ENCODE results near the gene GABRP.

Gene GABRP

GRCh38 chr5:170844651-170845050, 61.1 kb downstream of the GABRP start:
- H3K4me3 ChIP-seq (ENCODE audit: low read length), result no peak overlapping the region
- H3K27me3 ChIP-seq (replicated peaks; ENCODE audit: control insufficient read depth, insufficient read depth, low read length), result no peaks in the 10 kb centered on the region
- DNase-seq (ENCODE audit: low read depth), result no peak
- no peaks in the 10 kb centered on the region for H3K9me3 ChIP-seq (ENCODE audit: control insufficient read depth, low read length)
- H3K4me1 ChIP-seq (ENCODE audit: control insufficient read depth, insufficient read depth, low read length), result no peaks in the 10 kb centered on the region
- H3K36me3 ChIP-seq (ENCODE audit: control insufficient read depth, insufficient read depth, low read length, severe bottlenecking), result no peaks in the 10 kb centered on the region
- H3K9ac ChIP-seq (ENCODE audit: low read length), result no peak overlapping the region

DNA sequence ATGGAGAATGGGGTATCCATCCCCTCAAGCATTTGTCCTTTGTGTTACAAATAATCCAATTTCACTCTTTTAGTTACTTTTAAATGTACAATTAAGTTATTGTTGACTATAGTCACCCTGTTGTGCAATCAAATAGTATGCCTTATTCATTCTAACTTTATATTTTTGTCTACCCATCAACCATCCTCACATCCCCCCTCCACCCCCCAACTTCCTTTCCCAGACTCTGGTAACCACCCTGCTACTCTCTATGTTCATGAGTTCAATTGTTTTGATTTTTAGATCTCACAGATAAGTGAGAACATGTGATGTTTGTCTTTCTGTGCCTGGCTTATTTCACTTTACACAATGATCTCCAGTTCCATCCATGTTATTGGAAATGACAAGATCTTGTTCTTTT, 62.9 kb downstream of the GABRP start:
- peak; percentile 34 for DNase-seq (ENCODE audit: low read depth)
- Histone ChIP-seq H3K4me1 (ENCODE audit: control insufficient read depth, insufficient read depth, low read length) (no peaks in the 10 kb centered on the region), H3K9ac (ENCODE audit: low read length) (no peak overlapping the region), H3K27me3 (replicated peaks; ENCODE audit: control insufficient read depth, insufficient read depth, low read length) (no peaks in the 10 kb centered on the region), H3K4me3 (ENCODE audit: low read length) (no peak overlapping the region), H3K36me3 (ENCODE audit: control insufficient read depth, insufficient read depth, low read length, severe bottlenecking) (no peaks in the 10 kb centered on the region), H3K9me3 (ENCODE audit: control insufficient read depth, low read length) (no peaks in the 10 kb centered on the region)

DNA sequence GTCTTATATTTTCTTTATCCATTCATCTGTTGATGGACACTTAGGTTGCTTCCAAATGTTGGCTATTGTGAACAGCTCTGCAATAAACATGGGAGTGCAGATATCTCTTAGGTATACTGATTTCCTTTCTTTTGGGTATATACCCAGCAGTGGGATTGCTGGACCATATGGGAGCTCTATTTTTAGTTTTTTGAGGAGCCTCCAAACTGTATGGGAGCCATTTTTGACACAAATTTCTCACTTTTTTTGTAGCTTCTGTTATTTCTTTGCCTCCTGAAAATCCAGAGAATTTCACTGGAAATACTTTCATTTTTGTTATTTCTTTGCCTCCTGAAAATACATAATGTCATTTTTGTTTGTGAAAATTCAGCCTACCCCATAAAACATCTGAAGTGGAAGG, 63.3 kb downstream of the GABRP start:
- DNase-seq (ENCODE audit: low read depth), result no peak
- Histone ChIP-seq H3K27me3 (replicated peaks; ENCODE audit: control insufficient read depth, insufficient read depth, low read length) (no peaks in the 10 kb centered on the region), H3K4me1 (ENCODE audit: control insufficient read depth, insufficient read depth, low read length) (no peaks in the 10 kb centered on the region), H3K9ac (ENCODE audit: low read length) (no peak overlapping the region), H3K4me3 (ENCODE audit: low read length) (no peak overlapping the region), H3K9me3 (ENCODE audit: control insufficient read depth, low read length) (no peaks in the 10 kb centered on the region), H3K36me3 (ENCODE audit: control insufficient read depth, insufficient read depth, low read length, severe bottlenecking) (no peaks in the 10 kb centered on the region)

DNA sequence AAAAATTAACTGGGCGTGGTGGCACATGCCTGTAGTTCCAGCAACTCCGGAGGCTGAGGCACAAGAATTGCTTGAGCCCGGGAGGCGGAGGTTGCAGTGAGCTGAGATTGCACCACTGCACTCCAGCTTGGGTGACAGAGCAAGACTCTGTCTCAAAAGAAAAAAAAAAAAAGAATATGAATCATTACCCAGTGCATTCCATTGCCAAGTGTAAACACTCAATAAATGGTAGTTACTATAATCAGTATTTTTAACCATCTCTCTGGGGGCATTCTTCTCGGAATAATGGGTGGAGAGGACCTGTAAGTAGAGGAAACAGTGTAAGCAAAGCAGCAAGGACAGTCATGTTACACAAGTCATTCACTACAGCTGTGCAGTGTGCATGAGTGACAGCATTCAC, 64.5 kb downstream of the GABRP start:
- no peak overlapping the region for H3K4me3 ChIP-seq (ENCODE audit: low read length)
- H3K36me3 ChIP-seq (ENCODE audit: control insufficient read depth, insufficient read depth, low read length, severe bottlenecking), result no peaks in the 10 kb centered on the region
- no peak overlapping the region for H3K9ac ChIP-seq (ENCODE audit: low read length)
- H3K9me3 ChIP-seq (ENCODE audit: control insufficient read depth, low read length), result no peaks in the 10 kb centered on the region
- DNase-seq (ENCODE audit: low read depth), result peak; percentile 36
- no peaks in the 10 kb centered on the region for H3K4me1 ChIP-seq (ENCODE audit: control insufficient read depth, insufficient read depth, low read length)
- H3K27me3 ChIP-seq (replicated peaks; ENCODE audit: control insufficient read depth, insufficient read depth, low read length), result no peaks in the 10 kb centered on the region

DNA sequence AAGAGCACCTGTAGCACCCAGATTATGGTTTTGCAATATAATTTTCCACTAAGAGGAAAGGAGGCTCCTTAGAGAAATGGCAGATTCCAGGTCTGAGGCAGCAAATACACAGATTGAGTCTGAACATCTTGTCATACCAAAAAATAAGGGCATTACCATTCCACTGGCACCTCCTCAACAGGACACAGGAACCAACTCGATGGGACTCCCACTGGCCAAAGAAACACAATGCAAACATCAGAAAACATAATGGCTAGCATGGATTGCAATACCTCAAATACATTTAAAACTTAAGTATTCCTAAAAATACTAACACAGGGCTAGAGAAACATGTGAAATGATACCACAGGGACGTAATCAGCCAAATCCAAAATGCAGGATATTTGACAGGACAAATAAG, 65.8 kb downstream of the GABRP start:
- H3K9ac ChIP-seq (ENCODE audit: low read length), result no peak overlapping the region
- no peak for DNase-seq (ENCODE audit: low read depth)
- H3K4me1 ChIP-seq (ENCODE audit: control insufficient read depth, insufficient read depth, low read length), result no peaks in the 10 kb centered on the region
- no peaks in the 10 kb centered on the region for H3K9me3 ChIP-seq (ENCODE audit: control insufficient read depth, low read length)
- no peak overlapping the region for H3K4me3 ChIP-seq (ENCODE audit: low read length)
- H3K27me3 ChIP-seq (replicated peaks; ENCODE audit: control insufficient read depth, insufficient read depth, low read length), result no peaks in the 10 kb centered on the region
- H3K36me3 ChIP-seq (ENCODE audit: control insufficient read depth, insufficient read depth, low read length, severe bottlenecking), result no peaks in the 10 kb centered on the region

- H3K36me3 ChIP-seq (ENCODE audit: control insufficient read depth, insufficient read depth, low read length, severe bottlenecking), result no peaks in the 10 kb centered on the region
- H3K9ac ChIP-seq (ENCODE audit: low read length), result no peak overlapping the region
- no peak for DNase-seq (ENCODE audit: low read depth)
- no peak overlapping the region for H3K4me3 ChIP-seq (ENCODE audit: low read length)
- no peaks in the 10 kb centered on the region for H3K27me3 ChIP-seq (replicated peaks; ENCODE audit: control insufficient read depth, insufficient read depth, low read length)
- peaks cover 6% of the 10 kb centered on the region for H3K9me3 ChIP-seq (ENCODE audit: control insufficient read depth, low read length)
- no peaks in the 10 kb centered on the region for H3K4me1 ChIP-seq (ENCODE audit: control insufficient read depth, insufficient read depth, low read length)
Measured at GRCh38 chr5:170854566-170854965, 71.0 kb downstream of the GABRP start.

DNA sequence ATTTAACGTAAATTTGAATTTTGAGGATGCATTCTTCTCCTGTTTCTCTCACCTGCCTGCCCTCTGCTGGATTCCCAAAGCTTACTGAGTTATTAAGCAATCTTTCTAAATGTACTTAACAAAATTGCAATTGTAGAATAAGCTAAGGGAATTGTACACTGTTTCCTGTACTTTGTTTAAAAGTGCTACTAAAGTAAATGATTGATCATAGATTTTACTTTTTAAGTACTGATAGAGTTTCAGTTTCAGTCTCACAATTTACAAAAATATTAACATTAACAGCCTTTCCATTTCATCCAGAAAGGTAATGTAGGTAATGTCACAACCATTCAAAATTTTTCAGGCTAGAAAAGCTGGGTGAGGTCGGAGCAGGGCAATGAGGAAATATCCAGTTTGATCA, 73.5 kb downstream of the GABRP start:
- Histone ChIP-seq H3K36me3 (ENCODE audit: control insufficient read depth, insufficient read depth, low read length, severe bottlenecking) (no peaks in the 10 kb centered on the region), H3K9me3 (ENCODE audit: control insufficient read depth, low read length) (peaks cover 25% of the 10 kb centered on the region), H3K9ac (ENCODE audit: low read length) (no peak overlapping the region), H3K4me3 (ENCODE audit: low read length) (no peak overlapping the region), H3K27me3 (replicated peaks; ENCODE audit: control insufficient read depth, insufficient read depth, low read length) (no peaks in the 10 kb centered on the region), H3K4me1 (ENCODE audit: control insufficient read depth, insufficient read depth, low read length) (no peaks in the 10 kb centered on the region)
- no peak for DNase-seq (ENCODE audit: low read depth)

GRCh38 chr5:170860415-170860814, 76.9 kb downstream of the GABRP start:
- Histone ChIP-seq H3K9ac (ENCODE audit: low read length) (no peak overlapping the region), H3K9me3 (ENCODE audit: control insufficient read depth, low read length) (peaks cover 32% of the 10 kb centered on the region), H3K4me3 (ENCODE audit: low read length) (no peak overlapping the region), H3K27me3 (replicated peaks; ENCODE audit: control insufficient read depth, insufficient read depth, low read length) (peaks cover 5% of the 10 kb centered on the region), H3K36me3 (ENCODE audit: control insufficient read depth, insufficient read depth, low read length, severe bottlenecking) (no peaks in the 10 kb centered on the region), H3K4me1 (ENCODE audit: control insufficient read depth, insufficient read depth, low read length) (no peaks in the 10 kb centered on the region)
- no peak for DNase-seq (ENCODE audit: low read depth)

DNA sequence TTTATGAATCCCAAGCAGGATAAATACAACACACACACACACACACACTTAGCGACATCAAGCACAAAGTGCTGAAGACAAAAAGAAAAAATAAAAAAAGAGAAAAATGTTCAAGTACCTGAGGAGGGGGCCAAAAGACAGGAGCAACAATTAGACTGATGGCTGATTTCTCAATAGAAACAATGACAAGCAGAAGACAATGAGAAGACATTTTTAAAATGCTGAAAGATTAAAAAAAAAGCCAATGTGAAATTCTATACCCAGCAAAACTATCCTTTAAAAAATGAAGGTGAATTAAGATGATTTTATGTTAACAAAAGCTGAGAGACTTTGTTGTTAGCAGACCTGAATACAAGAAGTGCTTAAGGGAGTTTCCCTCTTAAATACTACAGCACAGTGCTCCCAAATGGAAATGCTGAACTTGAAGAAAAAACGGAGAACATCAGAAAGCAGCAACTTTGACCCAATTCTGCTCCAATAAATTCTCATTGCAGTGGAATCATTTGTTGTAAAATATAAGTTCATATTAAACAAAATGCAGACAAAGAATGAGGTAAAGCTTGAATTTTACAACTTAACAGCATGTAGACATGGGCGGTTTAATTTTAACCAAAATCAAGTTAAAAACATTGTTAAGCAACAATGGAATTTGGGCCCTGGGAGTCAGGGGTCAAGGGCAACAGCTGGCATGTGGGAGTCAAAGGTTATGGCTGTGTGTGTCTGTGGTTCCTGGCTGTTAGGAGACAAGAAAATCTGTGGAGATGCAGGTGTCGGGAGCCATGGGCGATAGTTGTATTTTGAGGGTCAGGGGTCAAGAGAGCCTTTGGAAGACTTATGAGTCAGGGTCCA, 77.5 kb downstream of the GABRP start:
- H3K27me3 ChIP-seq (replicated peaks; ENCODE audit: control insufficient read depth, insufficient read depth, low read length), result peaks cover 5% of the 10 kb centered on the region
- peaks cover 32% of the 10 kb centered on the region for H3K9me3 ChIP-seq (ENCODE audit: control insufficient read depth, low read length)
- H3K4me1 ChIP-seq (ENCODE audit: control insufficient read depth, insufficient read depth, low read length), result no peaks in the 10 kb centered on the region
- DNase-seq (ENCODE audit: low read depth), result peak; percentile 15
- H3K4me3 ChIP-seq (ENCODE audit: low read length), result peak overlapping the region; percentile 15
- H3K9ac ChIP-seq (ENCODE audit: low read length), result no peak overlapping the region
- no peaks in the 10 kb centered on the region for H3K36me3 ChIP-seq (ENCODE audit: control insufficient read depth, insufficient read depth, low read length, severe bottlenecking)

DNA sequence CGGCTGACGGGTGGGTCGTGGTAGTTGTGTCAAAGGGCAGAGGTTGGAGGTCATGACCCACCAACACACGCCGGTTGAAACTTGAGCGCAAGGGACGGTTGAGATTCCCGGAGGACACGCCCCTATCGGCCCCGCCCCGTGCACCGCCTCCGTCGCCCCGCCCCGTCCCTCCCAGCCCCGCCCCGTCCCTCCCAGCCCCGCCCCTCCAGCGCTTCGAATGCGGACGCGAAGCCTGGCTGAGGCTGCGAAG, 78.1 kb downstream of the GABRP start:
- peak overlapping the region; percentile 80 for H3K4me3 ChIP-seq (ENCODE audit: low read length)
- peaks cover 32% of the 10 kb centered on the region for H3K9me3 ChIP-seq (ENCODE audit: control insufficient read depth, low read length)
- H3K9ac ChIP-seq (ENCODE audit: low read length), result no peak overlapping the region
- DNase-seq (ENCODE audit: low read depth), result peak; percentile 89
- H3K27me3 ChIP-seq (replicated peaks; ENCODE audit: control insufficient read depth, insufficient read depth, low read length), result peaks cover 5% of the 10 kb centered on the region
- H3K4me1 ChIP-seq (ENCODE audit: control insufficient read depth, insufficient read depth, low read length), result no peaks in the 10 kb centered on the region
- H3K36me3 ChIP-seq (ENCODE audit: control insufficient read depth, insufficient read depth, low read length, severe bottlenecking), result no peaks in the 10 kb centered on the region

DNA sequence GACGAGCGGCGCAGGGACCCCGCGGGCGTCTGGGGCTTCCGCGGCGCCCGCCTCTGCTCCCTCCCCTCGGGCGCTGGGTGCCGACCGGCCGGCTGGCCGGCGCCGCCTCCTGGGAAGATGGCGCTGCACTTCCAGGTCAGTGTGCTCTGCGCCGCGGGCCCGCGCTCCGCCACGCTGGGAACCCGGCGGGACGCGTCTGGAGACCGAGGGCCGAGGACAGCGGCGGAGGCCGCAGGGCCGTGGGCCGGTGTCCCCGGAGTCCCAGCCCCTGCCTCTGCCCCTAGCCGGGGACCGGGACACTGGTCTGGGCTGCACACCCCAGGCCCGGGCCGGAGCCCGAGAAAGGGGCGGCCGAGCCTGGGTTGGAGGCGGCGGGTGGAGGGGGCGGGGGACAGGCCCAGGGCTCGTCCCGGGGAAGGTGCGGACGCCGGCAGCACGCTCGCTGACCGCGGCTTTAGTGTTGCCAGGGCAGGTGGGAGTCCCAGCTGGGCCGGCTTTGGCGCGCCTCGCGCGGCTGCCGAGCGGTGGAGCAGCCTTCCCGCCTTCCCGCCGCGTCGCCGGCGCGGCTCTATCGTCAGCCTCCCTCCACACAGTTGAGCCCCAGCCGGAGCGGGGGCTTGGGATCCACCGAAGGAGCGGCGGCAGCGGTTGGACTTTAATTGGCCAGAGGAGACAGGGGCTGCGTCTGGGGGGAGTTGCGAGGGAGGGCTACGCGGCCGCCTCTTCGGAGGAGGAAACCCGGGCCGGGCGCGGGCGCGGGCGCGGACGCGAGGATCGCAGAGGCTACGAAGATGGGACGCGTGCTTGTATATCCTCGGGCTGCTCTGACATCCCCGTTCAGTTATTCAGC, 78.6 kb downstream of the GABRP start, which contains the start of gene RANBP17:
Gene RANBP17 (plus strand): TSS at position 102 of the 850 bp plus-strand sequence.
- peak; percentile 70 for DNase-seq (ENCODE audit: low read depth)
- no peaks in the 10 kb centered on the region for H3K4me1 ChIP-seq (ENCODE audit: control insufficient read depth, insufficient read depth, low read length)

More for the DNA sequence above, 78.6 kb downstream of the GABRP start, which contains the start of gene RANBP17:
- H3K4me3 ChIP-seq (ENCODE audit: low read length), result peak within 1 kb of the TSS; percentile 80
- no peaks in the 10 kb centered on the region for H3K36me3 ChIP-seq (ENCODE audit: control insufficient read depth, insufficient read depth, low read length, severe bottlenecking)
- H3K9ac ChIP-seq (ENCODE audit: low read length), result peak within 1 kb of the TSS; percentile 46
- peaks cover 32% of the 10 kb centered on the region for H3K9me3 ChIP-seq (ENCODE audit: control insufficient read depth, low read length)
- H3K27me3 ChIP-seq (replicated peaks; ENCODE audit: control insufficient read depth, insufficient read depth, low read length), result peaks cover 5% of the 10 kb centered on the region

Data from adipocyte (in vitro differentiated cells).